Endothelial cell of umbilical vein (primary cell): Measurements from ENCODE around the gene SCAF11. TPM values are rescaled to one million over a fixed set of nuclear protein-coding genes. Genes with fewer than 3 reads are reported as not detected.

Experiments
- BruUV-seq: library from RNA; stranded (reverse); fragments of 400-500 nt; replicated peaks from 2 replicates; lab custom pipeline; 2021; lab: Mats Ljungman, UMichigan
- CTCF ChIA-PET: fragments of 300-600, 350-600 bp; sonication (Branson Sonifier 250); formaldehyde crosslinking; loops from one replicate; lab custom pipeline; 2021; ENCODE audit warnings: antibody characterized with exemption, inconsistent platforms; lab: Charles Lee
- POLR2A ChIA-PET: fragments of 300-600, 350-600 bp; sonication (Branson Sonifier 250); formaldehyde crosslinking; loops from one replicate; lab custom pipeline; 2021; ENCODE audit warnings: antibody characterized with exemption, inconsistent platforms; lab: Charles Lee
- DNase-seq: peaks from one replicate; pipeline ENCODE4 v3.0.0-alpha.2; 2011; ENCODE audit warnings: low read depth, low spot score
- FAIRE-seq: peaks from 2 replicates; lab custom pipeline; 2011; peaks lifted over from hg19 to GRCh38; lab: Jason Lieb, UNC
- H2AFZ ChIP-seq: 2 replicates; pipeline ENCODE4 v1.6.0; 2012; ENCODE audit warnings: low read depth, low read length, control low read depth, inconsistent platforms
- H3K27ac ChIP-seq: 2 replicates; pipeline ENCODE4 v1.5.1; 2011; ENCODE audit warnings: low read depth, mild to moderate bottlenecking, control low read depth, low read length, moderate library complexity; ENCODE audit not compliant: insufficient read depth
- H3K27me3 ChIP-seq, 2 experiments: 2 replicates each; pipeline versions ENCODE4 v1.6.0 to v1.6.1; 2011; ENCODE audit warnings: low read length in 2 of 2, mixed read lengths in 1 of 2; ENCODE audit not compliant: control insufficient read depth in 2 of 2, insufficient read depth in 2 of 2
- H3K36me3 ChIP-seq, 2 experiments: 2 replicates in 1 of 2; 3 replicates in 1 of 2; pipeline ENCODE4 v1.5.1; 2011; ENCODE audit warnings: low read length in 2 of 2, mild to moderate bottlenecking in 1 of 2, moderate library complexity in 1 of 2; ENCODE audit not compliant: control insufficient read depth in 2 of 2, insufficient read depth in 2 of 2; ENCODE audit errors: extremely low read depth in 1 of 2
- H3K4me1 ChIP-seq: 3 replicates; pipeline ENCODE4 v1.5.1; 2011; ENCODE audit warnings: mild to moderate bottlenecking, low read length; ENCODE audit not compliant: control insufficient read depth, insufficient read depth; ENCODE audit errors: extremely low read depth
- H3K4me2 ChIP-seq: 2 replicates; pipeline ENCODE4 v1.6.1; 2011; ENCODE audit warnings: low read length, control low read depth, mixed read lengths; ENCODE audit not compliant: insufficient read depth
- H3K4me3 ChIP-seq, 3 experiments: fragments of 200-600 bp in 1 of 3; sonication (generic), shearing (Covaris generic) in 1 of 3; replicated peaks in 1 of 3; 2 replicates each; pipeline ENCODE4 v1.5.1; 2011 to 2016; ENCODE audit warnings: control low read depth in 3 of 3, low read length in 3 of 3, mild to moderate bottlenecking in 2 of 3, inconsistent platforms in 1 of 3, low read depth in 1 of 3, moderate library complexity in 1 of 3; ENCODE audit not compliant: insufficient read depth in 1 of 3
- H3K79me2 ChIP-seq: 2 replicates; pipeline ENCODE4 v1.6.0; 2012; ENCODE audit warnings: low read length, inconsistent platforms; ENCODE audit not compliant: control insufficient read depth, insufficient read depth
- H3K9ac ChIP-seq: replicated peaks from 2 replicates; pipeline ENCODE3; 2011; ENCODE audit warnings: low read length, control low read depth; ENCODE audit not compliant: insufficient read depth; ENCODE audit errors: extremely low read depth
- H3K9me1 ChIP-seq: replicated peaks from 3 replicates; pipeline ENCODE4 v1.6.0; 2011; ENCODE audit warnings: mild to moderate bottlenecking, low read length; ENCODE audit not compliant: control insufficient read depth, insufficient read depth; ENCODE audit errors: extremely low read depth
- H3K9me3 ChIP-seq: replicated peaks from 2 replicates; pipeline ENCODE4 v1.5.1; 2012; ENCODE audit warnings: low read length, inconsistent platforms; ENCODE audit not compliant: control insufficient read depth, insufficient read depth
- H4K20me1 ChIP-seq: replicated peaks from 2 replicates; pipeline ENCODE3; 2011; ENCODE audit warnings: mild to moderate bottlenecking, low read length; ENCODE audit not compliant: control insufficient read depth, insufficient read depth; ENCODE audit errors: extremely low read depth
- EZH2 ChIP-seq: IDR thresholded peaks from 2 replicates; pipeline ENCODE4 v1.6.1; 2012; ENCODE audit warnings: borderline replicate concordance, low read depth, mild to moderate bottlenecking, moderate library complexity, low read length, inconsistent platforms; ENCODE audit not compliant: severe bottlenecking
- FOS ChIP-seq: IDR thresholded peaks from 2 replicates; pipeline ENCODE4 v1.6.1; 2011; ENCODE audit warnings: mild to moderate bottlenecking, low read length, moderate library complexity, borderline replicate concordance; ENCODE audit not compliant: insufficient read depth
- GATA2 ChIP-seq: IDR thresholded peaks from 2 replicates; pipeline ENCODE4 v1.7.0; 2011; ENCODE audit warnings: low read depth, mild to moderate bottlenecking, moderate library complexity, mixed read lengths, low read length; ENCODE audit not compliant: insufficient read length, insufficient read depth
- JUN ChIP-seq: IDR thresholded peaks from 2 replicates; pipeline ENCODE4 v1.6.1; 2011; ENCODE audit warnings: borderline replicate concordance, low read depth; ENCODE audit not compliant: insufficient read length, insufficient read depth
- MYC ChIP-seq: IDR thresholded peaks from one replicate; pipeline ENCODE4 v1.6.1; 2011; ENCODE audit warnings: mild to moderate bottlenecking, low read depth, low read length
- POLR2A ChIP-seq: IDR thresholded peaks from 2 replicates; pipeline ENCODE4 v1.6.1; 2012; ENCODE audit warnings: low read depth, mild to moderate bottlenecking, control low read depth, low read length
- POLR2AphosphoS5 ChIP-seq: IDR thresholded peaks from 2 replicates; pipeline ENCODE4 v1.6.1; 2012; ENCODE audit warnings: low read depth, mild to moderate bottlenecking, control low read depth, low read length, moderate library complexity; ENCODE audit not compliant: insufficient read depth
- dilution Hi-C: fragments of 300-500 bp; cut with MboI; formaldehyde crosslinking; loops from one replicate; pipeline ENCODE4 v1.15.0; 2019; ENCODE audit warnings: low sequenced_read_pairs; ENCODE audit not compliant: extremely low pct_ligation_motif_present
- intact Hi-C: fragments of 100-400 bp; cut with micrococcal nuclease; formaldehyde crosslinking; loops from one replicate; pipeline ENCODE4 v1.10.0; 2022
- polyA plus RNA-seq, 4 experiments: library from polyadenylated mRNA; depleted of rRNA in 3 of 4; stranded (reverse) in 3 of 4; unstranded in 1 of 4; fragments of >200 nt; gene quantifications; 2 replicates each; pipeline versions ENCODE4 v1.2.1 to v1.2.3, GENCODE V29; 2011 to 2012; ENCODE audit warnings: missing spikeins in 1 of 4
- total RNA-seq: library from RNA; stranded (reverse); gene quantifications from 2 replicates; pipeline ENCODE4 v1.2.3, GENCODE V29; 2021
- TF ChIP-seq, protein P1 (sequence below), 2 donors: IDR thresholded peaks; 1 replicate in 1 of 2; 2 replicates in 1 of 2; pipeline ENCODE4 v1.5.1; 2011; ENCODE audit warnings: low read length in 2 of 2, mild to moderate bottlenecking in 2 of 2, moderate library complexity in 2 of 2, control low read depth in 1 of 2, inconsistent platforms in 1 of 2, low read depth in 1 of 2; ENCODE audit not compliant: insufficient read depth in 1 of 2; ENCODE audit errors: extremely low read depth in 1 of 2
- TF ChIP-seq, protein P2 (sequence below): IDR thresholded peaks from 2 replicates; pipeline ENCODE4 v1.6.1; 2011; ENCODE audit not compliant: insufficient read depth, insufficient read length

SCAF11 gene
- total and polyA plus RNA-seq, 2 donors (not counting 3 experiments of a cell fraction or from before 2014, with no cell fraction given) = 20.9 to 109 TPM

DNA sequence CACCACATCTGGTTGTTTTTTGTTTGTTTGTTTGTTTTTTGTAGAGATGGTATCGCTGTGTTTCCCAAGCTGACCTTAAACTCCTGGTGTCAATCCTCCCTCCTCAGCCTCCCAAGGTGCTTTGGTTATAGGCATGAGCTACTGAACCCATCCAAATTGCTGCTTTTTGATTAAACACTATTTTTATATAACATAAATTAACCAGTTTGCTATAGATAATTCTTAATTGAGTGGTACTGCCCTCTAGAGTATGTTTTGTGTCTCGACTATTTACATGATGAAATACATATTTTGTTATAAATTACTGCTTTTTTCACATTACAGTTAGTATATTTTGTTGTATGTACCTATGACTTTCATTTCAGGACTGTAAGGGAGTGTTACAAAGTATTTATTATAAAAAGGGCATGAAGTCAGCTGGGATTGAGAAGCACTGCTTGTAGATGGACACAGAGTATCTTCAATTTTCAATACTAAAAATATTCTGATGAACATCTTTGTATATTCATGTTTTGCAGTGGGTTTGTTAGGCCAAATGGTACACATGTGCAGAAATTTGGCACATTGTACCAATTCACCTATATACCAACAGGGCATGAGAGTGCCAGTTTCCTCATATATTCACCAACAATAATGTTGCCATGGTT, 14.9 kb upstream of the SCAF11 start:
- peak; percentile 34 for DNase-seq
- Histone ChIP-seq H3K4me1 (no peaks in the 10 kb centered on the region), H3K79me2 (no peaks in the 10 kb centered on the region), H3K4me2 (no peak overlapping the region), H3K36me3 (no peaks in the 10 kb centered on the region), H3K27ac (no peak overlapping the region), H3K9me1 (no peaks in the 10 kb centered on the region), H3K9me3 (no peaks in the 10 kb centered on the region), H4K20me1 (no peaks in the 10 kb centered on the region), H3K9ac (no peak overlapping the region), H3K4me3 (no peak overlapping the region), H2AFZ (no peak overlapping the region), H3K27me3 (peaks cover 5 to 13% of the 10 kb centered on the region in 2 experiments)
- no peak for FAIRE-seq
- dilution Hi-C loops = no loop called here
- intact Hi-C loops = loop anchor here (2.0 to 5.0 kb wide), 3 partner anchors 243 to 874 kb away; no protein-coding TSS in a partner anchor
- no TSS peak for BruUV-seq
- CTCF ChIA-PET = interaction anchor here (0.6 to 2.9 kb wide), 10 partner anchors 8 to 813 kb away, joined by 3 to 23 read pairs (median 5); partner anchors contain the start of gene SCAF11
- POLR2A ChIA-PET = no interaction called here
- no peak for TF ChIP-seq POLR2A
- no peak for TF ChIP-seq EZH2
- no peak for TF ChIP-seq GATA2
- no peak for TF ChIP-seq JUN
- TF ChIP-seq FOS = no peak
- TF ChIP-seq, protein P1, sequence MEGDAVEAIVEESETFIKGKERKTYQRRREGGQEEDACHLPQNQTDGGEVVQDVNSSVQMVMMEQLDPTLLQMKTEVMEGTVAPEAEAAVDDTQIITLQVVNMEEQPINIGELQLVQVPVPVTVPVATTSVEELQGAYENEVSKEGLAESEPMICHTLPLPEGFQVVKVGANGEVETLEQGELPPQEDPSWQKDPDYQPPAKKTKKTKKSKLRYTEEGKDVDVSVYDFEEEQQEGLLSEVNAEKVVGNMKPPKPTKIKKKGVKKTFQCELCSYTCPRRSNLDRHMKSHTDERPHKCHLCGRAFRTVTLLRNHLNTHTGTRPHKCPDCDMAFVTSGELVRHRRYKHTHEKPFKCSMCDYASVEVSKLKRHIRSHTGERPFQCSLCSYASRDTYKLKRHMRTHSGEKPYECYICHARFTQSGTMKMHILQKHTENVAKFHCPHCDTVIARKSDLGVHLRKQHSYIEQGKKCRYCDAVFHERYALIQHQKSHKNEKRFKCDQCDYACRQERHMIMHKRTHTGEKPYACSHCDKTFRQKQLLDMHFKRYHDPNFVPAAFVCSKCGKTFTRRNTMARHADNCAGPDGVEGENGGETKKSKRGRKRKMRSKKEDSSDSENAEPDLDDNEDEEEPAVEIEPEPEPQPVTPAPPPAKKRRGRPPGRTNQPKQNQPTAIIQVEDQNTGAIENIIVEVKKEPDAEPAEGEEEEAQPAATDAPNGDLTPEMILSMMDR (IDR thresholded peaks at IDR 0.05; ENCODE audit: extremely low read depth in 1 of 2, insufficient read depth in 1 of 2, low read depth in 1 of 2, low read length in 2 of 2) = no peak
- TF ChIP-seq MYC = no peak
- TF ChIP-seq POLR2AphosphoS5 = no peak
- TF ChIP-seq, protein P2, sequence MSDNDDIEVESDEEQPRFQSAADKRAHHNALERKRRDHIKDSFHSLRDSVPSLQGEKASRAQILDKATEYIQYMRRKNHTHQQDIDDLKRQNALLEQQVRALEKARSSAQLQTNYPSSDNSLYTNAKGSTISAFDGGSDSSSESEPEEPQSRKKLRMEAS = no peak
